ENCODE results near the gene OMD. TPM values are rescaled to one million over a fixed set of nuclear protein-coding genes. Genes with fewer than 3 reads are reported as not detected.

Gene OMD
- total RNA-seq, 1 donor from 2014 or later: not detected

- TF ChIP-seq CTCF (conservative IDR thresholded peaks at IDR 0.05): no peak
- Mint-ChIP-seq H3K27me3 (ENCODE audit: low read depth) (no peaks in the 10 kb centered on the region), H3K4me1 (peaks cover 13% of the 10 kb centered on the region)
Measured at GRCh38 chr9:92381775-92382174, 42.5 kb downstream of the OMD start.

GRCh38 chr9:92380603-92381002 lies 43.7 kb downstream of the OMD start:
- H3K27ac Mint-ChIP-seq (ENCODE audit: unreplicated experiment): no peak overlapping the region
- no peaks in the 10 kb centered on the region for H3K36me3 Mint-ChIP-seq (ENCODE audit: low read depth)
- H3K4me1 Mint-ChIP-seq: peaks cover 13% of the 10 kb centered on the region
- no peaks in the 10 kb centered on the region for H3K27me3 Mint-ChIP-seq (ENCODE audit: low read depth)
- no peak for TF ChIP-seq CTCF (conservative IDR thresholded peaks at IDR 0.05)
- no peaks in the 10 kb centered on the region for H3K9me3 Mint-ChIP-seq
- no peak overlapping the region for H3K4me3 Mint-ChIP-seq
- no peak for DNase-seq (ENCODE audit: low read depth, low spot score)

More at GRCh38 chr9:92381775-92382174, 42.5 kb downstream of the OMD start:
- Mint-ChIP-seq H3K27ac (ENCODE audit: unreplicated experiment) (no peak overlapping the region), H3K9me3 (no peaks in the 10 kb centered on the region), H3K4me3 (no peak overlapping the region), H3K36me3 (ENCODE audit: low read depth) (no peaks in the 10 kb centered on the region)
- DNase-seq (ENCODE audit: low read depth, low spot score): no peak

GRCh38 chr9:92378865-92379560 lies 45.3 kb downstream of the OMD start:
- no peak overlapping the region for H3K27ac Mint-ChIP-seq (ENCODE audit: unreplicated experiment)
- no peaks in the 10 kb centered on the region for H3K9me3 Mint-ChIP-seq
- DNase-seq (ENCODE audit: low read depth, low spot score): no peak
- no peaks in the 10 kb centered on the region for H3K27me3 Mint-ChIP-seq (ENCODE audit: low read depth)
- H3K4me3 Mint-ChIP-seq: no peak overlapping the region
- H3K4me1 Mint-ChIP-seq: peaks cover 13% of the 10 kb centered on the region
- H3K36me3 Mint-ChIP-seq (ENCODE audit: low read depth): peaks cover 8% of the 10 kb centered on the region
- no peak for TF ChIP-seq CTCF (conservative IDR thresholded peaks at IDR 0.05)

GRCh38 chr9:92377876-92378275 lies 46.4 kb downstream of the OMD start:
- Mint-ChIP-seq H3K9me3 (no peaks in the 10 kb centered on the region), H3K27me3 (ENCODE audit: low read depth) (no peaks in the 10 kb centered on the region), H3K27ac (ENCODE audit: unreplicated experiment) (no peak overlapping the region), H3K4me3 (no peak overlapping the region), H3K4me1 (peaks cover 13% of the 10 kb centered on the region), H3K36me3 (ENCODE audit: low read depth) (peaks cover 8% of the 10 kb centered on the region)
- TF ChIP-seq CTCF (conservative IDR thresholded peaks at IDR 0.05): no peak
- DNase-seq (ENCODE audit: low read depth, low spot score): no peak

- DNase-seq (ENCODE audit: low read depth, low spot score): no peak
- Mint-ChIP-seq H3K36me3 (ENCODE audit: low read depth) (peaks cover 13% of the 10 kb centered on the region), H3K4me1 (no peaks in the 10 kb centered on the region), H3K9me3 (peaks cover 6% of the 10 kb centered on the region), H3K4me3 (no peak overlapping the region), H3K27me3 (ENCODE audit: low read depth) (no peaks in the 10 kb centered on the region), H3K27ac (ENCODE audit: unreplicated experiment) (no peak overlapping the region)
- TF ChIP-seq CTCF (conservative IDR thresholded peaks at IDR 0.05): no peak
Measured at GRCh38 chr9:92373167-92373566, 51.1 kb downstream of the OMD start.

All from neural crest cell (in vitro differentiated cells).